ENCODE measurements around the gene TSHZ2. TPM values are rescaled to one million over a fixed set of nuclear protein-coding genes. Genes with fewer than 3 reads are reported as not detected.
A peak's percentile ranks its signal among the peaks of the same experiment; 100 is the strongest.

Gene TSHZ2
- polyA plus RNA-seq, 1 donor from 2014 or later = 0.73 TPM

DNA sequence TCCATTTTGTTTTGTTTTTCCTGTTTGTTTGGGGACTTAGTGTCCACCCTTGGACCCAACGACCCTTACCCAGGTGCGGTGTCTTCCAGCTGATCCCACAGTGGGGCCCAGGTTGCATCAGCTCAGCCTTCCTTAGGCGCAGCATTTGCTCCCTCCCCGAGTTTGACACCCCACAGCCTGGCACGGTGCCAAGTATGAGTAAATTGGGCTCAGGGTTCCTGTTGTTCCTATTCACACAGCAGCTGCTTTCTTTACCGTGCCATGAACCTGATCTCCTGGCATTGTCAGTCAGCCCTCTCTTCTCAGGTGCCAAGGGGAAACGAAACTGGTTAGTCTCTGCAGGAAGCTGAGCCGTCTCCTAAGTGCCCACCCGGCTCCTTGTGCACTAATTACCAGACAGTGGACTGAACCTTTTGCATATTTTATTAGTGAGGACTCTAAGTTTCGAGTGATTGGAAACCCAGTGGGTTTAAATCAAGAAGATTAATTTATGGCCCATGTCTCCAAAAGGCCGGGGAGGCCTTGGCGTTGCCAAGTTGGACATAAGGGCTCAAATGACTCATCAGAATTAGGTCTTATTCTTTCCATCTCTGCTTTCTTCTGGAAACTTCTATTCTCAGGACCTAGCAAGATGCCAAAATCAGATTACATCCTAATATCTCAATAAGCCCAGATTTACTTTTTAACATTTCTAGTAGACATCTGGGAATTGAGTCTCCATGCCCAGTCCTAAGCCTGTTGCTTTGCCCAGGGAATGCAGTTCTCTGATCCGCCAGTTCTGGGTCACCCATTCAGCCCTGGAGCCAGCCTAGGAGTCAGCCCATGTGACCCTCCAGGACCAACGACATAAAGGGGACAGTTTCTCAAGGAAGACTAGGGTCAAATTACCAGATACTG is 68.8 kb downstream of the TSHZ2 start:
- Mint-ChIP-seq H3K4me3 (peak overlapping the region in 1 of 4 donors; percentile 17), H3K36me3 (no peaks in the 10 kb centered on the region), H3K27me3 (peaks cover 2% of the 10 kb centered on the region), H3K4me1 (peaks cover 0 to 9% (median 8%) of the 10 kb centered on the region in 3 donors), H3K9me3 (no peaks in the 10 kb centered on the region), H3K27ac (peak overlapping the region in 1 of 3 donors; percentile 71)

DNA sequence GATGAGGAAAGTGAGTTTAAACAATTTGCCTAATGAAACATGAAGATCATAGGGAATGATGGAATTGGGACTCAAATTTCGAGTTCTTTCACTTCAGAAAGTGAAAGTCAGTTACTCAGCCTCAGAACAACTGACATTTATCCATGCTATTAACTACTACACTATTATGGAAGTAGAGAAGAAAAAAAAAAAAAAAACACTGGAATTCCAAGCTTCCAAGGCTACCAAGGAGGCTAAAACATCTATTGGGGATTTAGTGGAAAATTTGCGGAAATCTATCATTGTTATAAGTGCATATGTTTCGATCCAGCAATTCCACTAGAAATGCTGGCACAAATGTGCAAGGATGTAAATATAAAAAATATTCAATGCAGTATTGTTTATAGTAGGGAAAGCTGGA is 70.4 kb downstream of the TSHZ2 start:
- peaks cover 0 to 3% (median 2%) of the 10 kb centered on the region in 3 donors for H3K9me3 Mint-ChIP-seq

DNA sequence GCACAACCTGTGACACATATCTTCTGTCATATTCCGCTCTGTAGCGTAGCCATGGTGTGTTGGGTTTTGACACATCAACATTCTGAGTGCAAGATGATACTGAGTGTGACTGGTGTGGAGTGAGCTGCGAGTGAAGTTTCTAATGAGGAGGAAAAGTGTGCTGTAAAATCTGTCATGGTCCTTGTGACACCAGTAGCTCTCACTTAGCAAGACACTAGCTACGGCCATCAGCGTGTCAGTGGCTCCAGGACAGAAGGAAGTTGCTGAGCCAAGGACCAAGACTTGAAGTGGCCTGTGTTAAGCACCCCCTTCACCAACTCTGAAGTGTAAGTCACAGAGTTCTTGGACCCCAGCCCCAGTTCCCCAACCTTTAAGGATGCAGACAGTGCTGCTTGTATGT is 72.1 kb downstream of the TSHZ2 start:
- Mint-ChIP-seq H3K4me1 (peaks cover 0 to 9% (median 8%) of the 10 kb centered on the region in 3 donors), H3K4me3 (no peak overlapping the region), H3K9me3 (peaks cover 0 to 7% (median 3%) of the 10 kb centered on the region in 3 donors), H3K36me3 (peaks cover 2% of the 10 kb centered on the region), H3K27me3 (peaks cover 2% of the 10 kb centered on the region), H3K27ac (no peak overlapping the region)

More for the DNA sequence above, 70.4 kb downstream of the TSHZ2 start:
- Mint-ChIP-seq H3K27me3 (peaks cover 2% of the 10 kb centered on the region), H3K36me3 (peaks cover 2% of the 10 kb centered on the region), H3K27ac (no peak overlapping the region), H3K4me1 (peaks cover 0 to 9% (median 8%) of the 10 kb centered on the region in 3 donors), H3K4me3 (no peak overlapping the region)

DNA sequence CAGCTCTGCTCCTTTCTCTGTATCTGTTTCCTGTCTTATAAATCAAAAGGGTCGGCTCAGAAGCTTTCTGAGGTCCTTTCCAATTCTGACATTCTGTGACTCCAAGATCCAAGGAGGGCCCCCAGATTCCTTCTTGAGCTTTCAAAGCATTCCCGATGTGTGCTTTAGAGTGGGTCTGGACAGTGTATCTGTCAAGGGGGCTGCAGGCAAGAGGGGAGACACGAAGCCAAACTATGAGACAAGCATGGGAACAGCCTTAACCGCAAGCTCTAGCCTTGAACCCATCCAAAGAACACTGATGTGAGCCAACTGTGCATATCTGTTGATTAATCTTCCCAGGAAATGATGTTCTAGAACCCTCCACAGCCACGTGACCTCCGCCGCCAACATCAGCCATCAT is 73.8 kb downstream of the TSHZ2 start:
- Mint-ChIP-seq H3K4me1 (peaks cover 0 to 2% (median under 1%) of the 10 kb centered on the region in 3 donors), H3K9me3 (peaks cover 0 to 7% (median 3%) of the 10 kb centered on the region in 3 donors), H3K4me3 (no peak overlapping the region), H3K27me3 (peaks cover 2% of the 10 kb centered on the region), H3K27ac (no peak overlapping the region), H3K36me3 (peaks cover 5% of the 10 kb centered on the region)

DNA sequence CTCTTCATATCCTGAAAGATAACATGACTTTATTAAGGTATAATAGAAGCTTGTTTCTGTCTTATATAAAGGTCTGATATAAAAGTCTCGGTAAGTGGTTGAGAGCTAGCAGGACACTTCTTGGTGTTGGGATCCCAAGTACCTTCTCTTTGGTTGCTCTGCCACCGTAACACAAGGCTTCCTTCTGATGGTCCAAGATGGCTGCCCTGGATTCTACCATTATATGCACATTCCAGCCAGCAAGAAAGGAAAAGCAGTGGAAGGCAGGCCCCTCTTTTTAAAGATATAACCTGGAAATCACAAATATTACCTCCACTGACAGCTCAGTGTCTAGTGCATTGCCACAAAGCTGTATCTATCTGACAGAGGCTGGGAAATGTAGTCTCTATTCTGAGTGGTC is 75.0 kb downstream of the TSHZ2 start:
- Mint-ChIP-seq H3K4me3 (no peak overlapping the region), H3K27me3 (peaks cover 2% of the 10 kb centered on the region), H3K9me3 (peaks cover 0 to 7% (median 3%) of the 10 kb centered on the region in 3 donors), H3K27ac (no peak overlapping the region), H3K4me1 (no peaks in the 10 kb centered on the region), H3K36me3 (peaks cover 5% of the 10 kb centered on the region)

DNA sequence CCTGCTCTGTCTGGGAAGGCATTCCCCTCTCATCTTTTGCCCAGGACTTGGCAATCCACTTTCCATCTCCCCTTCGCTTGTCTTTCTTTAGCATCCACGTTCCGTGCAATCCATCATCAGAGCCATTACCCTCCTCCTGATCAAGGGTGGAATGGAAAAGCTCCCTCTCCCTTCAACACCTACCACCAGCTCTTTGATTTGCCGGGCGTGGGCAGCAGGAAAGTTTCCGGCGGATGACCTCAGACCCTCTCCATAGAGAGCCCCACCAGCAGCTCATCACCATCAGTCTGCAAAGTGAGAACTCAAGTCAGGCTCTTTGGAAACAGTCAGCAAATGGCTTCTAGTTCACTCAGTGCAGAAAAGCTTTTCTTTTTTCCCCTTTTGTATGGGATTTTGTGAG is 76.2 kb downstream of the TSHZ2 start:
- Mint-ChIP-seq H3K27me3 (peaks cover 2% of the 10 kb centered on the region), H3K4me3 (no peak overlapping the region), H3K36me3 (peaks cover 5% of the 10 kb centered on the region), H3K9me3 (peaks cover 1 to 7% (median 3%) of the 10 kb centered on the region in 3 donors), H3K4me1 (no peaks in the 10 kb centered on the region), H3K27ac (peak overlapping the region in 1 of 3 donors; percentile 77)

DNA sequence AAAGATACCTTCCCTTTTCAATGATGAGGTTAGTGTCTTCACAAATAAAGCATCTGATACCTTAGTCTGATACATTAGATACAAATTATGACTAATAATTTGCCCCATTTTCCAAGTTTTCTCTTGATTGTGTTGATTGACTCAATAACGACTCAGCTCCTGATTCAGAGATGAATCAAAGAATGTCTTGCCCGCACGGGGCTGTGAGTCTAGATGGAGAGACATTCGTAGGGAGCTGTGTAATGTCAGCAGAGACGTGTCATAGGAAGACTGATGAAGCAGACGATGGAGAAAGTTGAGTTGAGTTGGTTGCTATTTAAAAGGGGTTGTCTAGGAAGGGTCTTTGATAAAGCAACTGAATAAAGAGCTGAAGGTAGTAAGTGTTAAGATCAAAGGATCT is 78.2 kb downstream of the TSHZ2 start:
- Mint-ChIP-seq H3K36me3 (peaks cover 5% of the 10 kb centered on the region), H3K27me3 (no peaks in the 10 kb centered on the region), H3K4me1 (no peaks in the 10 kb centered on the region), H3K4me3 (no peak overlapping the region), H3K9me3 (peaks cover 1 to 7% (median 3%) of the 10 kb centered on the region in 3 donors), H3K27ac (no peak overlapping the region)

DNA sequence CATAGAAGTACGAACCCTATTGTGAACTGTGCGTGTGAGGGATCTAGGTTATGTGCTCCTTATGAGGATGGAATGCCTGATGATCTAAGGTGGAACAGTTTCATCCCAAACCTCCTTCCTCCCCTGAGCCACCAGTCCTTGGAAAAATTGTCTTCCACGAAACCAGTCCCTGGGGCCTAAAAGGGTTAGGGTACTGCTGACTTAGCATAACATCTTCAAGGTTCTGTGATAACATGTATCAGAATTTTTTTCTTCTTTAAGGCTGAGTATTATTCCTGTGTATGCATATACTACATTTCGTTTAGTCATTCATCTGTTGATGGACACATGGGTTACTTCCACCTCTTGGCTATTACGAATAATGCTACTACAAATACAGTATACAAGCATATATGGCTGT is 80.2 kb downstream of the TSHZ2 start:
- Mint-ChIP-seq H3K9me3 (peaks cover 1 to 6% (median 3%) of the 10 kb centered on the region in 3 donors), H3K4me1 (no peaks in the 10 kb centered on the region), H3K27ac (no peak overlapping the region), H3K4me3 (no peak overlapping the region), H3K36me3 (peaks cover 5% of the 10 kb centered on the region), H3K27me3 (no peaks in the 10 kb centered on the region)

DNA sequence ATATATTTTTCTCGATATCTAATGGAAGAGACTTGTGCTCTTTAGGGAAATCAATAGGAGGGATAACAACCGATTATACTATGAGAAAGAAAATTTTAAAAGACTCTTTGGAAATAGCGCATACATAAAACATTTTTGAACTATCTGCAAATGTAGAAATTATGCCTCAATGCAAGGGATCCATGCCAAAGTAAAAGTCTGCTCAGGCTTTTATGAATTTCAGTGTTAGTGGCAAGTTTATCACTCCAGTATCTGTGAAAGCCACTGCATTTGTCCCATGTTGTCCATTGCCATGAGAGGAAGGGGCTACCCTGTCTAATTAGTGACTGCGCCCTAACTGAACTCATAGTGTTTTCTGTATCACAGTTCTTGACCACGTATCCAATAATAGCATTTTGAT is 81.4 kb downstream of the TSHZ2 start:
- Mint-ChIP-seq H3K4me3 (no peak overlapping the region), H3K36me3 (peaks cover 3% of the 10 kb centered on the region), H3K9me3 (peaks cover 0 to 3% (median 1%) of the 10 kb centered on the region in 3 donors), H3K4me1 (no peaks in the 10 kb centered on the region), H3K27me3 (no peaks in the 10 kb centered on the region), H3K27ac (no peak overlapping the region)

DNA sequence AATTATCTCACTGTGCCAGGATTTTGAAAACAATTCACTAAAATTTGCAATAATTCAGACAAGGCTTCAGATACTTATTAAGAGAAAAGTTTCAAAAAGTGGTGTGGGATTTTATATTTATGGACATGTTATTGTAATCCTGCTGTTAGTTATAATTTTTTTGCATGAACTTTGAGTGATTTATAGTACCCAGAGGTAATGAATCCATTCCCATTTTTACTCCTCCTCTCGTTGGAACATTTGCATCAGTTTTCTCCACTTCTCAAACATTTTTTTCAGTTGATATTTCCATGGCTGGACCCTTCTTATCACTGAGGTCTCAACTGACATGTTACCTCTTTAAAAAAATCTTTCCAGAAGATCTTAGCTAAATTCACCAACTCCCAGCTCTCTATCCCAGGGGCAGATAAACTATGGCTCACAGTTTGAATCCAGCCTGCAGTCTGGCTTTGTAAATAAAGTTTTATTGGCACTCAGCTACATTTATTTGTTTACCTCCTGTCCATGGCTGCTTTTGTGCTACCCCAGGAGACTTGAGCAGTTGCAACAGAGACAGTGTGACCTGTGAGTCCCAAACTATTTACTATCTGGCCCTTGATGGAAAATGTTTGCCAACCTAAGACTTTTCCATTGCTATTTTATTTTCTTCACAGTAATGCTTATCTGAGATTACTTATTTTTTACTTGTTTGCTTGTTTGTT is 83.4 kb downstream of the TSHZ2 start:
- no peak overlapping the region for H3K27ac Mint-ChIP-seq
- H3K4me3 Mint-ChIP-seq = no peak overlapping the region
- no peaks in the 10 kb centered on the region for H3K36me3 Mint-ChIP-seq
- H3K9me3 Mint-ChIP-seq = peaks cover 0 to 3% (median 1%) of the 10 kb centered on the region in 3 donors
- no peaks in the 10 kb centered on the region for H3K27me3 Mint-ChIP-seq
- no peaks in the 10 kb centered on the region for H3K4me1 Mint-ChIP-seq

DNA sequence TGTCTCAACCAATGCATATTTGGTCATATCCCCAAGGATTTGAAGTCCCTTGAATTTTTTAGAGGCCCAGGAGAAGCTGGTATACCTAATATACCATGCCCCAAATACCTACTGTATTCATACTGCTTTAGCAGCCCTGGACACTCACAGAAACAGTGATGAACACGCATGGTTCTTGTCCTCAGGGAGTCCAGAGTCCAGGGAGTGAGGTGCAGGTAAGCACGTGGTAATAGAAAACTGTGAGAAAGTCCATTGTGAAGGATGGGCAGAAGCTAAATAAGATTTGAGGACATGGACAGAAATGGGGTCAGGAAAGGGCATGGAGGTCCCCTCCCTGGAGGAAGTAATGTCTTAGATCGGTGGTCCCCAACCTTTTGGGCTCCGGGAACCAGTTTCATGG is 85.4 kb downstream of the TSHZ2 start:
- Mint-ChIP-seq H3K4me1 (no peaks in the 10 kb centered on the region), H3K27ac (no peak overlapping the region), H3K36me3 (no peaks in the 10 kb centered on the region)

DNA sequence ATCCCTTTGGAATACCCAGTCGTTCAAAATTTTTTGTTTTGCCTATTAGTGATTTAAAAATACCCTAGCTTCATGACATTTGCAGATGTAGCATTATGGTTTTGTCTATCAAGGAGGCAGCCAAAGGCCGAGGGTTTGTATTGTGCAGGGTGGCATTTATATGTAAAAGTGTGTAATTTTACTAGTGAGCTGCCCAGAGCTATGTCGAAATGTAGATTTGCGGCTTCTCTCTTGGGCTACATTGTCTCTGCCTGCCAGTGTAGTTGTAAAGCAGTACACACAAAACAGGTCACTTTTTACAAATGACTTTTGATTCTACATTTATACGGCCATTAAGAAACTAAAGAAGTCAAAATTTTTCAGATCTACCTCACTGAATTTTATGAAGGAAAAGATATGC is 87.7 kb downstream of the TSHZ2 start:
- Mint-ChIP-seq H3K4me3 (no peak overlapping the region), H3K9me3 (peaks cover 0 to 3% (median 0%) of the 10 kb centered on the region in 3 donors), H3K4me1 (no peaks in the 10 kb centered on the region), H3K27ac (no peak overlapping the region), H3K36me3 (no peaks in the 10 kb centered on the region), H3K27me3 (no peaks in the 10 kb centered on the region)

More for the DNA sequence above, 85.4 kb downstream of the TSHZ2 start:
- Mint-ChIP-seq H3K9me3 (peaks cover 0 to 3% (median under 1%) of the 10 kb centered on the region in 3 donors), H3K27me3 (no peaks in the 10 kb centered on the region), H3K4me3 (no peak overlapping the region)

DNA sequence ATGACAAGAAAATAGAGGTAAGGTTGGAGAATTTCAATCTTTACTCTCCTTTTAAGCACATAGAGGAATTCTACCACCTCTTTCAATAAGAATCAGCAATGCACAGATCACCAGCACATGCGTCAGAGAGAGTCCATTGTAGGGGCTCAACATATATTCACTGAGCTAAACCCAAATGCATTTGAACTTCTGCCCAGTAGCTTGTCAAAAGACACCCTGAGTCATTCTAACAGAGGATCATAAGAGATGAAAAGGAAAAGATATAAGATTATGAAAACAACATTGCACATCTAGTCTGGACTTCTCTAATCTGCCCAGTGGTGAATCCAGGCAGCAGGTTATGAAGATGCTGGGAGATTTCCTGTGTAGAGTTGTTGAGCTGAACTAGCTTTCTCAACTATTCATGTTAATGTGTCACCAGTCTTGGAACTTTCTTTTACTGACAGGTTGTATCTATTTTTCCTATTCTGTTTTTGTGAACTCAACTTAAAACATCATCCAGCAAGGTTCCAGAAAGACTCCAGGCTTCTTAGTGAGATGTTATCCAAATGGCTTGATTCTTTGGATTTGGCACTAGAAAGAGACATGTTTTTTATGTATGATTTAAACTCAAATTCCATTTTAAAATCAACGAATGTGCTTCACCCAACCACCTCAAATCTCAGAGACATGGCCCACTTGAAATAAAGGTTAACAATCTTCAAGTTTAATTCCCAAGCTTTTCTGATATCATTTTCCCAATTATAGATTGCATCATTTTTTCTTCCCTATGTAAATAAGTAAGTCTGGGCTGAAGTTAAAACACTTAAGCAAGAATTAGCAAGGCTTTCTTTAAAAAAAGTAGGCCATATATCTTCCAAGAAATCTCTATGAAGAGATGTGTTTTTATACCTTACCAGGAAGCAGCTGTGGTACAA is 89.3 kb downstream of the TSHZ2 start:
- no peaks in the 10 kb centered on the region for H3K27me3 Mint-ChIP-seq
- H3K27ac Mint-ChIP-seq = no peak overlapping the region
- no peaks in the 10 kb centered on the region for H3K36me3 Mint-ChIP-seq
- no peak overlapping the region for H3K4me3 Mint-ChIP-seq
- H3K9me3 Mint-ChIP-seq = peaks cover 0 to 3% (median 0%) of the 10 kb centered on the region in 3 donors
- no peaks in the 10 kb centered on the region for H3K4me1 Mint-ChIP-seq

DNA sequence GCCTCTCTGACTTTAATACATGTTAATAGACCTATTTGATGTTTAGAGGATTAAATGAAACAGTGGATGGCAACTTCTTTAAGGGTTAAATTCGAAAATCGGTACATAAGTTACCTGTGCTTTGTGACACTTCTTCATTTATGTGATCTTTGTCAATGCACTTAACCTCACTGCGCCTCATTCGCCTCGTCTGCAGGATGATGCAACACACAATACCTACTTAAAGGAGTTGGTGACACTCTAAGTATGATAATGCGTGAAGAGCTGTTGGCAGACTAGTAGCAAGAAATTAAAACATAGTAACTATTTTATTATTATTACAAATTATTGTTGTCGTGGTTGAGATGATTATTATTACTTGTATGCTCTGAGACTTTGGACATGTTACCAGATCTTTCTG is 92.8 kb downstream of the TSHZ2 start:
- H3K27ac Mint-ChIP-seq = no peak overlapping the region
- peaks cover 3 to 11% (median 3%) of the 10 kb centered on the region in 3 donors for H3K9me3 Mint-ChIP-seq
- H3K36me3 Mint-ChIP-seq = no peaks in the 10 kb centered on the region
- peaks cover 7% of the 10 kb centered on the region for H3K27me3 Mint-ChIP-seq
- peaks cover 0 to 1% (median 0%) of the 10 kb centered on the region in 3 donors for H3K4me1 Mint-ChIP-seq
- no peak overlapping the region for H3K4me3 Mint-ChIP-seq
